GM19463 (cell line): Measurements from ENCODE around the gene CAMTA1.

Source experiments
- ATAC-seq: cut with Tn5 transposase; IDR thresholded peaks from one replicate; pipeline ENCODE4 v1.9.1; 2021; ENCODE audit warnings: mild to moderate bottlenecking, moderate library complexity; ENCODE audit not compliant: unreplicated experiment

The CAMTA1 gene

GRCh38 chr1:7018826-7019225 lies 233.6 kb downstream of the CAMTA1 start:
- ATAC-seq, result no peak

- ATAC-seq, result no peak
Measured at GRCh38 chr1:7019510-7019909, 234.3 kb downstream of the CAMTA1 start.

- ATAC-seq, result no peak
Measured at GRCh38 chr1:7022058-7022457, 236.8 kb downstream of the CAMTA1 start.

- no peak for ATAC-seq
Measured at GRCh38 chr1:7025013-7025412, 239.8 kb downstream of the CAMTA1 start.

GRCh38 chr1:7026169-7026568 lies 240.9 kb downstream of the CAMTA1 start:
- ATAC-seq, result no peak

GRCh38 chr1:7032992-7033391 lies 247.7 kb downstream of the CAMTA1 start:
- ATAC-seq, result no peak

- ATAC-seq, result no peak
Measured at GRCh38 chr1:7036386-7036785, 251.1 kb downstream of the CAMTA1 start.

- ATAC-seq, result no peak
Measured at GRCh38 chr1:7039590-7040220, 254.5 kb downstream of the CAMTA1 start.

- no peak for ATAC-seq
Measured at GRCh38 chr1:7040969-7041695, 255.9 kb downstream of the CAMTA1 start.

- ATAC-seq, result no peak
Measured at GRCh38 chr1:7042322-7043190, 257.3 kb downstream of the CAMTA1 start.

GRCh38 chr1:7043191-7043549 lies 257.9 kb downstream of the CAMTA1 start:
- no peak for ATAC-seq

GRCh38 chr1:7043719-7044535 lies 258.7 kb downstream of the CAMTA1 start:
- no peak for ATAC-seq

GRCh38 chr1:7045897-7046296 lies 260.6 kb downstream of the CAMTA1 start:
- no peak for ATAC-seq

- ATAC-seq, result no peak
Measured at GRCh38 chr1:7046314-7046713, 261.1 kb downstream of the CAMTA1 start.

- no peak for ATAC-seq
Measured at GRCh38 chr1:7046891-7047290, 261.6 kb downstream of the CAMTA1 start.

- ATAC-seq, result no peak
Measured at GRCh38 chr1:7047866-7048265, 262.6 kb downstream of the CAMTA1 start.

GRCh38 chr1:7048395-7048794 lies 263.1 kb downstream of the CAMTA1 start:
- no peak for ATAC-seq

GRCh38 chr1:7049913-7050625 lies 264.8 kb downstream of the CAMTA1 start:
- no peak for ATAC-seq

- no peak for ATAC-seq
Measured at GRCh38 chr1:7050751-7051665, 265.8 kb downstream of the CAMTA1 start.
